WTC11 (cell line): ENCODE data around the gene DGKK. TPM values are rescaled to one million over a fixed set of nuclear protein-coding genes. Genes with fewer than 3 reads are reported as not detected.

Source experiments
- ATAC-seq: fragments of 200-7000 bp; cut with Tn5 transposase; 2 replicates; pipeline ENCODE4 v1.10.0; 2021; ENCODE audit warnings: mild to moderate bottlenecking, moderate library complexity
- CTCF ChIA-PET: fragments of 300-600 bp; sonication (Branson Sonifier 250); formaldehyde crosslinking; loops from one replicate; lab custom pipeline; 2021; ENCODE audit warnings: antibody characterized with exemption; lab: Charles Lee
- POLR2A ChIA-PET: fragments of 350-600 bp; sonication (Branson Sonifier 250); formaldehyde crosslinking; loops from one replicate; lab custom pipeline; 2021; ENCODE audit warnings: antibody characterized with exemption; lab: Charles Lee
- DNase-seq: peaks from one replicate; pipeline ENCODE4 v3.0.0; 2021; ENCODE audit warnings: low spot score
- H3K27ac Mint-ChIP-seq: 2 replicates; pipeline ENCODE4 v1.8.0; 2021; ENCODE audit warnings: mixed read lengths
- H3K27me3 Mint-ChIP-seq: 2 replicates; pipeline ENCODE4 v1.8.0; 2021; ENCODE audit warnings: low read depth, mild to moderate bottlenecking, moderate library complexity, mixed read lengths
- H3K36me3 Mint-ChIP-seq: 2 replicates; pipeline ENCODE4 v1.8.0; 2021; ENCODE audit warnings: mixed read lengths
- H3K4me1 Mint-ChIP-seq: 2 replicates; pipeline ENCODE4 v1.8.0; 2022; ENCODE audit warnings: mixed read lengths
- H3K4me3 Mint-ChIP-seq: 2 replicates; pipeline ENCODE4 v1.8.0; 2021; ENCODE audit warnings: mild to moderate bottlenecking, moderate library complexity, mixed read lengths
- H3K9me3 Mint-ChIP-seq: 2 replicates; pipeline ENCODE4 v1.8.0; 2021; ENCODE audit warnings: mixed read lengths
- CREM ChIP-seq: sonication (generic); formaldehyde crosslinking; IDR thresholded peaks from 2 replicates; pipeline ENCODE4 v1.8.1; 2022; ENCODE audit warnings: mild to moderate bottlenecking, missing genetic modification reagents, moderate library complexity
- JUN ChIP-seq: sonication (generic); formaldehyde crosslinking; IDR thresholded peaks from 2 replicates; pipeline ENCODE4 v1.8.0; 2023; ENCODE audit warnings: mild to moderate bottlenecking, missing genetic modification reagents
- MXD4 ChIP-seq: fragments of 250-450 bp; sonication (Bioruptor Pico); IDR thresholded peaks from 2 replicates; pipeline ENCODE4 v1.8.0; 2021; ENCODE audit warnings: mild to moderate bottlenecking, moderate library complexity, borderline replicate concordance
- NR2C2 ChIP-seq: sonication (generic); formaldehyde crosslinking; IDR thresholded peaks from 2 replicates; pipeline ENCODE4 v1.8.0; 2022; ENCODE audit warnings: mild to moderate bottlenecking, missing genetic modification reagents
- OVOL2 ChIP-seq: fragments of 250-450 bp; sonication (Bioruptor Pico); IDR thresholded peaks from 2 replicates; pipeline ENCODE4 v1.9.0; 2021; ENCODE audit warnings: mild to moderate bottlenecking, borderline replicate concordance
- TEAD4 ChIP-seq: sonication (generic); formaldehyde crosslinking; IDR thresholded peaks from 2 replicates; pipeline ENCODE4 v1.8.0; 2022; ENCODE audit warnings: mild to moderate bottlenecking, missing genetic modification reagents
- ZBTB21 ChIP-seq: sonication (generic); formaldehyde crosslinking; IDR thresholded peaks from 2 replicates; pipeline ENCODE4 v1.8.1; 2023; ENCODE audit warnings: mild to moderate bottlenecking, missing genetic modification reagents, borderline replicate concordance
- ZNF396 ChIP-seq: fragments of 250-450 bp; sonication (Bioruptor Pico); IDR thresholded peaks from 2 replicates; pipeline ENCODE4 v1.8.0; 2021; ENCODE audit warnings: mild to moderate bottlenecking, moderate library complexity, borderline replicate concordance
- total RNA-seq: library from RNA; stranded (reverse); gene quantifications from 3 replicates; pipeline ENCODE4 v1.2.3, GENCODE V29; 2021
- TF ChIP-seq, protein P1 (sequence below): fragments of 250-450 bp; sonication (Bioruptor Pico); IDR thresholded peaks from 2 replicates; pipeline ENCODE4 v1.9.0; 2021; ENCODE audit warnings: mild to moderate bottlenecking
- TF ChIP-seq, protein P2 (sequence below): sonication (generic); formaldehyde crosslinking; IDR thresholded peaks from 2 replicates; pipeline ENCODE4 v1.8.1; 2022; ENCODE audit warnings: missing genetic modification reagents, borderline replicate concordance
- TF ChIP-seq, protein P3 (sequence below): sonication (generic); formaldehyde crosslinking; IDR thresholded peaks from 2 replicates; pipeline ENCODE4 v1.8.1; 2022; ENCODE audit warnings: mild to moderate bottlenecking, missing genetic modification reagents, moderate library complexity, borderline replicate concordance
- TF ChIP-seq, protein P4 (sequence below): fragments of 250-450 bp; sonication (Bioruptor Pico); IDR thresholded peaks from 2 replicates; pipeline ENCODE4 v1.9.0; 2021; ENCODE audit warnings: mild to moderate bottlenecking, borderline replicate concordance
- TF ChIP-seq, protein P5 (sequence below): sonication (generic); formaldehyde crosslinking; IDR thresholded peaks from 2 replicates; pipeline ENCODE4 v1.8.0; 2023; ENCODE audit warnings: missing genetic modification reagents
- TF ChIP-seq, protein P6 (sequence below): sonication (generic); formaldehyde crosslinking; IDR thresholded peaks from 2 replicates; pipeline ENCODE4 v1.8.0; 2022; ENCODE audit warnings: missing genetic modification reagents

DGKK gene
- total RNA-seq, 1 experiment from 2014 or later, result 1.9 TPM

DNA sequence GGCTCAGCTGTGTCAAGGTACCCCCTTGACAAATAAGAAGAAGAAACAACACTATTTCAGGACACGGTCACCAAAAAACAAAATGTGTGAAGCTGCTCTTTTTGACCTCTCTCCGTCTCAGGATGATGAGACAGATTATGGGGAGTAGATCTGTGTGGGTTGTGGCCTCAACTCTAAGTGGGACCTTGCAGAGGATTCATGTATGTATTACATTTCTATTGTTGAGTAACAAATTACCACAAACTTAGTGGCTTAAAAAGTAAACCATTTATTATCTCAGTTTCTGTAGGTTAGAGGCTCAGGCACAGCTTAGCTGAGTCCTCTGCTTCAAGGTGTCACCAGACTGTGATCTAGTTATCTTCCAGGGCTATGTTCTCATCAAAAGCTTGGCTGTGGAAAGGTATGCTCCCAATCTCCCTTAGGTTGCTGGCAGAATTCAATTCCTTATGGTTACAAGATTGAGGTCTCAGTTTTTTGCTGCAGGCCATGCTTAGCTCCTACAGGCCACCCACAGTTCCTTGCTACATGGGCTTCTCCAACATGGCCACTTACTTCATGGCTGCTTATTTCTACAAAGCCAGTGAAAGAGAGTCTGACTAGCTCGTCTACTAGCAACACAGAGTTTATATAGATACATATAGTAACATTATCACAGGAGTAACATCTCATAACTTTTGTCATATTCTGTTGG, 28.1 kb downstream of the DGKK start (continued):
- TF ChIP-seq, protein P1, sequence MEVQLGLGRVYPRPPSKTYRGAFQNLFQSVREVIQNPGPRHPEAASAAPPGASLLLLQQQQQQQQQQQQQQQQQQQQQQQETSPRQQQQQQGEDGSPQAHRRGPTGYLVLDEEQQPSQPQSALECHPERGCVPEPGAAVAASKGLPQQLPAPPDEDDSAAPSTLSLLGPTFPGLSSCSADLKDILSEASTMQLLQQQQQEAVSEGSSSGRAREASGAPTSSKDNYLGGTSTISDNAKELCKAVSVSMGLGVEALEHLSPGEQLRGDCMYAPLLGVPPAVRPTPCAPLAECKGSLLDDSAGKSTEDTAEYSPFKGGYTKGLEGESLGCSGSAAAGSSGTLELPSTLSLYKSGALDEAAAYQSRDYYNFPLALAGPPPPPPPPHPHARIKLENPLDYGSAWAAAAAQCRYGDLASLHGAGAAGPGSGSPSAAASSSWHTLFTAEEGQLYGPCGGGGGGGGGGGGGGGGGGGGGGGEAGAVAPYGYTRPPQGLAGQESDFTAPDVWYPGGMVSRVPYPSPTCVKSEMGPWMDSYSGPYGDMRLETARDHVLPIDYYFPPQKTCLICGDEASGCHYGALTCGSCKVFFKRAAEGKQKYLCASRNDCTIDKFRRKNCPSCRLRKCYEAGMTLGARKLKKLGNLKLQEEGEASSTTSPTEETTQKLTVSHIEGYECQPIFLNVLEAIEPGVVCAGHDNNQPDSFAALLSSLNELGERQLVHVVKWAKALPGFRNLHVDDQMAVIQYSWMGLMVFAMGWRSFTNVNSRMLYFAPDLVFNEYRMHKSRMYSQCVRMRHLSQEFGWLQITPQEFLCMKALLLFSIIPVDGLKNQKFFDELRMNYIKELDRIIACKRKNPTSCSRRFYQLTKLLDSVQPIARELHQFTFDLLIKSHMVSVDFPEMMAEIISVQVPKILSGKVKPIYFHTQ (CRISPR knock-in tag), result no peak
- TF ChIP-seq ZBTB21 (CRISPR knock-in tag), result no peak
- TF ChIP-seq, protein P2, sequence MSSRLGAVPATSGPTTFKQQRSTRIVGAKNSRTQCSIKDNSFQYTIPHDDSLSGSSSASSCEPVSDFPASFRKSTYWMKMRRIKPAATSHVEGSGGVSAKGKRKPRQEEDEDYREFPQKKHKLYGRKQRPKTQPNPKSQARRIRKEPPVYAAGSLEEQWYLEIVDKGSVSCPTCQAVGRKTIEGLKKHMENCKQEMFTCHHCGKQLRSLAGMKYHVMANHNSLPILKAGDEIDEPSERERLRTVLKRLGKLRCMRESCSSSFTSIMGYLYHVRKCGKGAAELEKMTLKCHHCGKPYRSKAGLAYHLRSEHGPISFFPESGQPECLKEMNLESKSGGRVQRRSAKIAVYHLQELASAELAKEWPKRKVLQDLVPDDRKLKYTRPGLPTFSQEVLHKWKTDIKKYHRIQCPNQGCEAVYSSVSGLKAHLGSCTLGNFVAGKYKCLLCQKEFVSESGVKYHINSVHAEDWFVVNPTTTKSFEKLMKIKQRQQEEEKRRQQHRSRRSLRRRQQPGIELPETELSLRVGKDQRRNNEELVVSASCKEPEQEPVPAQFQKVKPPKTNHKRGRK (CRISPR knock-in tag), result no peak

DNA sequence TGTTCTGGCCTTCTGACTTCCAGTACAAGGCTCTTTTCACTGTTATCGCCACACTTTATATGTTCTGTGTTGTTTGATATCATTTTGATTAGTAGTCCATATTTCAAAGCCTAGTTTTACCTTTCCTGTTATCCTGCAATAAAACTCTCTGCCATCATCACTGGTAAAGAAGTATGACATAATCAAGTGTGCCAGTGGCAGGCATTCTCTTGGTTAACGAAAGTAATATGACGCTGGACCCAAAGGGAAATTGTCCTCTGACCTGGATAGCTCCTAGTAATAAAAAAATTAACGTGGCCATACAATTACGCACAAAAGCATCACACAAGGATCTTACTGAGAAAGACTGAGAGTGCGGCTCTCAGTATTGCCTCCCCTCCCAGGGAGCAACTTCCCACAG, 33.8 kb downstream of the DGKK start:
- peaks cover 32% of the 10 kb centered on the region for H3K4me1 Mint-ChIP-seq
- no peak for DNase-seq
- no peaks in the 10 kb centered on the region for H3K9me3 Mint-ChIP-seq
- ATAC-seq, result no peak
- H3K36me3 Mint-ChIP-seq, result no peaks in the 10 kb centered on the region
- no peak overlapping the region for H3K4me3 Mint-ChIP-seq
- POLR2A ChIA-PET, result no interaction called here
- no peaks in the 10 kb centered on the region; the same call in 1 of the 2 replicates for H3K27me3 Mint-ChIP-seq
- CTCF ChIA-PET, result no interaction called here
- TF ChIP-seq CREM (CRISPR knock-in tag) (no peak), OVOL2 (CRISPR knock-in tag) (no peak), TEAD4 (no peak), MXD4 (CRISPR knock-in tag) (no peak), NR2C2 (CRISPR knock-in tag) (no peak)
- TF ChIP-seq, protein P3, sequence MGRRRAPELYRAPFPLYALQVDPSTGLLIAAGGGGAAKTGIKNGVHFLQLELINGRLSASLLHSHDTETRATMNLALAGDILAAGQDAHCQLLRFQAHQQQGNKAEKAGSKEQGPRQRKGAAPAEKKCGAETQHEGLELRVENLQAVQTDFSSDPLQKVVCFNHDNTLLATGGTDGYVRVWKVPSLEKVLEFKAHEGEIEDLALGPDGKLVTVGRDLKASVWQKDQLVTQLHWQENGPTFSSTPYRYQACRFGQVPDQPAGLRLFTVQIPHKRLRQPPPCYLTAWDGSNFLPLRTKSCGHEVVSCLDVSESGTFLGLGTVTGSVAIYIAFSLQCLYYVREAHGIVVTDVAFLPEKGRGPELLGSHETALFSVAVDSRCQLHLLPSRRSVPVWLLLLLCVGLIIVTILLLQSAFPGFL, result no peak
- no peak overlapping the region for H3K27ac Mint-ChIP-seq

DNA sequence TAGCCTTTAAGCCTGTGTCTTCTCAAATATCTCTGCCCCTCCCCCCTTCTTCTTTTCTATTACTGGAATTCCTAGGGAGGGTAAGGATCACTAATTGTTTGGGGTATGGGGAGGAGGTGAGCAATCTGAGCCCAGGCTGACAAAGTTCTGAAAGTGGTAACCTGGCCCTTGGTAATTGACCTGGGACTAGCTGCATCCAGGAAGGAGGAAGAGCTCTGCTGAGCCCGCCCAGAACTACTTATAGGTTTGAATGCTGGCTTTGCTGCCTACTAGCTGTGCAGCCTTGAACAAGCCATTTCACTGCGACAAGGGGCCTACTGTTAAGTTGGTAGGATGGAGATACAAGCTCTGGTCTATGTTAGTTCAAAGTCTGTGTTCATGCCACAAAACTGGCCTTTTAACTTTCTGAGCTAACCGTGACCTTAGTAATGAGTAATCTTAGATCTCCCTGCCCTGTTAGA, 37.8 kb downstream of the DGKK start:
- Mint-ChIP-seq H3K4me1 (peaks cover 66% of the 10 kb centered on the region), H3K9me3 (no peaks in the 10 kb centered on the region), H3K27me3 (no peaks in the 10 kb centered on the region), H3K27ac (peak overlapping the region; percentile 65), H3K4me3 (0 out of 2 replicates have a peak overlapping the region, but pooled peaks have one; percentile 29), H3K36me3 (no peaks in the 10 kb centered on the region)
- CTCF ChIA-PET, result interaction anchor here (0.5 to 1.4 kb wide), 3 partner anchors 10 to 333 kb away, joined by 3 to 4 read pairs (median 3); no protein-coding TSS in a partner anchor
- POLR2A ChIA-PET, result no interaction called here
- DNase-seq (peak; percentile 9), ATAC-seq (peak; percentile 89)
- TF ChIP-seq ZNF396 (CRISPR knock-in tag) (no peak), JUN (CRISPR knock-in tag) (no peak)
- TF ChIP-seq, protein P4, sequence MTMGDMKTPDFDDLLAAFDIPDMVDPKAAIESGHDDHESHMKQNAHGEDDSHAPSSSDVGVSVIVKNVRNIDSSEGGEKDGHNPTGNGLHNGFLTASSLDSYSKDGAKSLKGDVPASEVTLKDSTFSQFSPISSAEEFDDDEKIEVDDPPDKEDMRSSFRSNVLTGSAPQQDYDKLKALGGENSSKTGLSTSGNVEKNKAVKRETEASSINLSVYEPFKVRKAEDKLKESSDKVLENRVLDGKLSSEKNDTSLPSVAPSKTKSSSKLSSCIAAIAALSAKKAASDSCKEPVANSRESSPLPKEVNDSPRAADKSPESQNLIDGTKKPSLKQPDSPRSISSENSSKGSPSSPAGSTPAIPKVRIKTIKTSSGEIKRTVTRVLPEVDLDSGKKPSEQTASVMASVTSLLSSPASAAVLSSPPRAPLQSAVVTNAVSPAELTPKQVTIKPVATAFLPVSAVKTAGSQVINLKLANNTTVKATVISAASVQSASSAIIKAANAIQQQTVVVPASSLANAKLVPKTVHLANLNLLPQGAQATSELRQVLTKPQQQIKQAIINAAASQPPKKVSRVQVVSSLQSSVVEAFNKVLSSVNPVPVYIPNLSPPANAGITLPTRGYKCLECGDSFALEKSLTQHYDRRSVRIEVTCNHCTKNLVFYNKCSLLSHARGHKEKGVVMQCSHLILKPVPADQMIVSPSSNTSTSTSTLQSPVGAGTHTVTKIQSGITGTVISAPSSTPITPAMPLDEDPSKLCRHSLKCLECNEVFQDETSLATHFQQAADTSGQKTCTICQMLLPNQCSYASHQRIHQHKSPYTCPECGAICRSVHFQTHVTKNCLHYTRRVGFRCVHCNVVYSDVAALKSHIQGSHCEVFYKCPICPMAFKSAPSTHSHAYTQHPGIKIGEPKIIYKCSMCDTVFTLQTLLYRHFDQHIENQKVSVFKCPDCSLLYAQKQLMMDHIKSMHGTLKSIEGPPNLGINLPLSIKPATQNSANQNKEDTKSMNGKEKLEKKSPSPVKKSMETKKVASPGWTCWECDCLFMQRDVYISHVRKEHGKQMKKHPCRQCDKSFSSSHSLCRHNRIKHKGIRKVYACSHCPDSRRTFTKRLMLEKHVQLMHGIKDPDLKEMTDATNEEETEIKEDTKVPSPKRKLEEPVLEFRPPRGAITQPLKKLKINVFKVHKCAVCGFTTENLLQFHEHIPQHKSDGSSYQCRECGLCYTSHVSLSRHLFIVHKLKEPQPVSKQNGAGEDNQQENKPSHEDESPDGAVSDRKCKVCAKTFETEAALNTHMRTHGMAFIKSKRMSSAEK (CRISPR knock-in tag), result no peak
- TF ChIP-seq, protein P5, sequence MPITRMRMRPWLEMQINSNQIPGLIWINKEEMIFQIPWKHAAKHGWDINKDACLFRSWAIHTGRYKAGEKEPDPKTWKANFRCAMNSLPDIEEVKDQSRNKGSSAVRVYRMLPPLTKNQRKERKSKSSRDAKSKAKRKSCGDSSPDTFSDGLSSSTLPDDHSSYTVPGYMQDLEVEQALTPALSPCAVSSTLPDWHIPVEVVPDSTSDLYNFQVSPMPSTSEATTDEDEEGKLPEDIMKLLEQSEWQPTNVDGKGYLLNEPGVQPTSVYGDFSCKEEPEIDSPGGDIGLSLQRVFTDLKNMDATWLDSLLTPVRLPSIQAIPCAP (CRISPR knock-in tag), result no peak
- TF ChIP-seq, protein P6, sequence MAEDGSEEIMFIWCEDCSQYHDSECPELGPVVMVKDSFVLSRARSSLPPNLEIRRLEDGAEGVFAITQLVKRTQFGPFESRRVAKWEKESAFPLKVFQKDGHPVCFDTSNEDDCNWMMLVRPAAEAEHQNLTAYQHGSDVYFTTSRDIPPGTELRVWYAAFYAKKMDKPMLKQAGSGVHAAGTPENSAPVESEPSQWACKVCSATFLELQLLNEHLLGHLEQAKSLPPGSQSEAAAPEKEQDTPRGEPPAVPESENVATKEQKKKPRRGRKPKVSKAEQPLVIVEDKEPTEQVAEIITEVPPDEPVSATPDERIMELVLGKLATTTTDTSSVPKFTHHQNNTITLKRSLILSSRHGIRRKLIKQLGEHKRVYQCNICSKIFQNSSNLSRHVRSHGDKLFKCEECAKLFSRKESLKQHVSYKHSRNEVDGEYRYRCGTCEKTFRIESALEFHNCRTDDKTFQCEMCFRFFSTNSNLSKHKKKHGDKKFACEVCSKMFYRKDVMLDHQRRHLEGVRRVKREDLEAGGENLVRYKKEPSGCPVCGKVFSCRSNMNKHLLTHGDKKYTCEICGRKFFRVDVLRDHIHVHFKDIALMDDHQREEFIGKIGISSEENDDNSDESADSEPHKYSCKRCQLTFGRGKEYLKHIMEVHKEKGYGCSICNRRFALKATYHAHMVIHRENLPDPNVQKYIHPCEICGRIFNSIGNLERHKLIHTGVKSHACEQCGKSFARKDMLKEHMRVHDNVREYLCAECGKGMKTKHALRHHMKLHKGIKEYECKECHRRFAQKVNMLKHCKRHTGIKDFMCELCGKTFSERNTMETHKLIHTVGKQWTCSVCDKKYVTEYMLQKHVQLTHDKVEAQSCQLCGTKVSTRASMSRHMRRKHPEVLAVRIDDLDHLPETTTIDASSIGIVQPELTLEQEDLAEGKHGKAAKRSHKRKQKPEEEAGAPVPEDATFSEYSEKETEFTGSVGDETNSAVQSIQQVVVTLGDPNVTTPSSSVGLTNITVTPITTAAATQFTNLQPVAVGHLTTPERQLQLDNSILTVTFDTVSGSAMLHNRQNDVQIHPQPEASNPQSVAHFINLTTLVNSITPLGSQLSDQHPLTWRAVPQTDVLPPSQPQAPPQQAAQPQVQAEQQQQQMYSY (CRISPR knock-in tag), result no peak
